Measurements from ENCODE around the gene LUC7L2. TPM values are rescaled to one million over a fixed set of nuclear protein-coding genes. Genes with fewer than 3 reads are reported as not detected.

The LUC7L2 gene
- total RNA-seq, 1 experiment from 2014 or later, result 81.2 TPM

- no peaks in the 10 kb centered on the region for H3K79me2 ChIP-seq (ENCODE audit: insufficient read depth, low read length)
Observed at GRCh38 chr7:139397192-139397591, 37.5 kb downstream of the LUC7L2 start.

More at GRCh38 chr7:139397192-139397591, 37.5 kb downstream of the LUC7L2 start:
- Histone ChIP-seq H4K91ac (ENCODE audit: insufficient read length, low read depth, low read length) (no peak overlapping the region), H3K9me3 (ENCODE audit: control insufficient read depth, low read depth, low read length) (no peaks in the 10 kb centered on the region), H3K27me3 (ENCODE audit: insufficient read depth, low read length) (no peaks in the 10 kb centered on the region), H3K79me1 (ENCODE audit: insufficient read depth, low read depth, low read length, poor library complexity, severe bottlenecking) (no peaks in the 10 kb centered on the region), H3K4me1 (ENCODE audit: insufficient read depth, low read length) (no peaks in the 10 kb centered on the region), H3K56ac (ENCODE audit: insufficient read length, low read depth, low read length) (no peak overlapping the region), H2BK15ac (ENCODE audit: low read depth, low read length) (no peak overlapping the region), H4K20me1 (ENCODE audit: control insufficient read depth, insufficient read depth, insufficient read length) (no peaks in the 10 kb centered on the region), H2AFZ (ENCODE audit: low read length) (no peak overlapping the region), H3K23me2 (ENCODE audit: insufficient read length, low read depth, low read length, poor library complexity, severe bottlenecking) (no peaks in the 10 kb centered on the region), H2BK120ac (ENCODE audit: low read depth, low read length, poor library complexity, severe bottlenecking) (no peak overlapping the region), H3K4ac (ENCODE audit: low read depth, low read length) (no peak overlapping the region), H3K4me2 (ENCODE audit: insufficient read depth, insufficient read length, low read length) (no peak overlapping the region), H2BK12ac (ENCODE audit: insufficient read length, low read depth, low read length) (no peak overlapping the region), H3K9ac (ENCODE audit: extremely low read depth, insufficient read length, low read length) (no peak overlapping the region), H3K18ac (ENCODE audit: insufficient read length, low read depth, low read length) (no peak overlapping the region), H4K5ac (ENCODE audit: insufficient read length, low read depth, low read length) (no peak overlapping the region), H3K14ac (ENCODE audit: insufficient read depth, low read length) (no peak overlapping the region), H2BK20ac (ENCODE audit: low read depth, low read length, poor library complexity, severe bottlenecking) (no peak overlapping the region), H3T11ph (ENCODE audit: low read length) (no peak overlapping the region), H4K8ac (replicated peaks; ENCODE audit: insufficient read length, low read depth, low read length) (no peak overlapping the region), H3K27ac (ENCODE audit: insufficient read length, low read depth, low read length) (no peak overlapping the region), H2AK5ac (ENCODE audit: insufficient read length, low read length) (no peak overlapping the region), H2BK5ac (ENCODE audit: insufficient read length, low read length) (no peak overlapping the region), H3K23ac (ENCODE audit: insufficient read length, low read depth, low read length) (no peak overlapping the region)
- Mint-ChIP-seq H3K4me1 (no peaks in the 10 kb centered on the region), H3K9me3 (no peaks in the 10 kb centered on the region), H3K4me3 (no peak overlapping the region), H3K36me3 (ENCODE audit: insufficient read depth in 1 of 3, low read depth in 3 of 3) (peaks cover 4 to 53% (median 43%) of the 10 kb centered on the region in 3 experiments; a peak in 6 of 7 replicates), H3K27ac (peak overlapping the region in 1 of 3 experiments; percentile 0; a peak in 1 of 7 replicates), H3K27me3 (ENCODE audit: low read depth) (no peaks in the 10 kb centered on the region)
- TF ChIP-seq, protein P1, sequence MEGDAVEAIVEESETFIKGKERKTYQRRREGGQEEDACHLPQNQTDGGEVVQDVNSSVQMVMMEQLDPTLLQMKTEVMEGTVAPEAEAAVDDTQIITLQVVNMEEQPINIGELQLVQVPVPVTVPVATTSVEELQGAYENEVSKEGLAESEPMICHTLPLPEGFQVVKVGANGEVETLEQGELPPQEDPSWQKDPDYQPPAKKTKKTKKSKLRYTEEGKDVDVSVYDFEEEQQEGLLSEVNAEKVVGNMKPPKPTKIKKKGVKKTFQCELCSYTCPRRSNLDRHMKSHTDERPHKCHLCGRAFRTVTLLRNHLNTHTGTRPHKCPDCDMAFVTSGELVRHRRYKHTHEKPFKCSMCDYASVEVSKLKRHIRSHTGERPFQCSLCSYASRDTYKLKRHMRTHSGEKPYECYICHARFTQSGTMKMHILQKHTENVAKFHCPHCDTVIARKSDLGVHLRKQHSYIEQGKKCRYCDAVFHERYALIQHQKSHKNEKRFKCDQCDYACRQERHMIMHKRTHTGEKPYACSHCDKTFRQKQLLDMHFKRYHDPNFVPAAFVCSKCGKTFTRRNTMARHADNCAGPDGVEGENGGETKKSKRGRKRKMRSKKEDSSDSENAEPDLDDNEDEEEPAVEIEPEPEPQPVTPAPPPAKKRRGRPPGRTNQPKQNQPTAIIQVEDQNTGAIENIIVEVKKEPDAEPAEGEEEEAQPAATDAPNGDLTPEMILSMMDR (conservative IDR thresholded peaks at IDR 0.05), result no peak
- no peak for DNase-seq
